H9 (cell line): ENCODE results near the gene NOVA1. TPM values are rescaled to one million over a fixed set of nuclear protein-coding genes. Genes with fewer than 3 reads are reported as not detected.

Experiments used
- DNase-seq: peaks from one replicate; pipeline ENCODE4 v3.0.0-alpha.2; 2017
- H2AFZ ChIP-seq: one replicate; pipeline ENCODE4 v1.6.1; 2013; ENCODE audit warnings: mild to moderate bottlenecking, low read length, control low read depth, moderate library complexity
- H2AK5ac ChIP-seq: 2 replicates; pipeline ENCODE4 v1.6.1; 2013; ENCODE audit warnings: low read length, control low read depth, mixed read lengths; ENCODE audit not compliant: insufficient read length
- H2BK120ac ChIP-seq: one replicate; pipeline ENCODE4 v1.6.1; 2013; ENCODE audit warnings: low read depth, mild to moderate bottlenecking, low read length, control low read depth, inconsistent platforms; ENCODE audit not compliant: poor library complexity, severe bottlenecking
- H2BK12ac ChIP-seq: 2 replicates; pipeline ENCODE4 v1.6.1; 2013; ENCODE audit warnings: low read length, control low read depth, mixed read lengths, low read depth; ENCODE audit not compliant: insufficient read length
- H2BK15ac ChIP-seq: 2 replicates; pipeline ENCODE4 v1.6.1; 2013; ENCODE audit warnings: low read depth, low read length, control low read depth
- H2BK20ac ChIP-seq: one replicate; pipeline ENCODE4 v1.6.1; 2013; ENCODE audit warnings: low read depth, mild to moderate bottlenecking, low read length, control low read depth, inconsistent platforms; ENCODE audit not compliant: poor library complexity, severe bottlenecking
- H2BK5ac ChIP-seq: 2 replicates; pipeline ENCODE4 v1.6.1; 2013; ENCODE audit warnings: low read length, control low read depth, mixed read lengths; ENCODE audit not compliant: insufficient read length
- H3K14ac ChIP-seq: 2 replicates; pipeline ENCODE4 v1.6.1; 2013; ENCODE audit warnings: low read length, control low read depth; ENCODE audit not compliant: insufficient read depth
- H3K18ac ChIP-seq: 2 replicates; pipeline ENCODE4 v1.6.1; 2013; ENCODE audit warnings: low read depth, mild to moderate bottlenecking, mixed read lengths, low read length, control low read depth; ENCODE audit not compliant: insufficient read length
- H3K23ac ChIP-seq: 2 replicates; pipeline ENCODE4 v1.6.1; 2013; ENCODE audit warnings: low read length, control low read depth, mixed read lengths, low read depth; ENCODE audit not compliant: insufficient read length
- H3K23me2 ChIP-seq: 2 replicates; pipeline ENCODE4 v1.6.1; 2013; ENCODE audit warnings: low read depth, mild to moderate bottlenecking, mixed read lengths, low read length, control low read depth; ENCODE audit not compliant: insufficient read length, poor library complexity, severe bottlenecking
- H3K27ac ChIP-seq: 2 replicates; pipeline ENCODE4 v1.5.1; 2013; ENCODE audit warnings: low read length, control low read depth, mixed read lengths, low read depth; ENCODE audit not compliant: insufficient read length
- H3K27me3 ChIP-seq: 2 replicates; pipeline ENCODE4 v1.6.1; 2013; ENCODE audit warnings: low read length, control low read depth, inconsistent platforms; ENCODE audit not compliant: insufficient read depth
- H3K4ac ChIP-seq: 2 replicates; pipeline ENCODE4 v1.6.1; 2013; ENCODE audit warnings: low read depth, mild to moderate bottlenecking, control low read depth, inconsistent platforms, low read length, moderate library complexity
- H3K4me1 ChIP-seq: 2 replicates; pipeline ENCODE4 v1.6.1; 2013; ENCODE audit warnings: low read length, control low read depth, inconsistent platforms; ENCODE audit not compliant: insufficient read depth
- H3K4me2 ChIP-seq: 2 replicates; pipeline ENCODE4 v1.6.1; 2013; ENCODE audit warnings: low read length, control low read depth, mixed read lengths; ENCODE audit not compliant: insufficient read length, insufficient read depth
- H3K56ac ChIP-seq: 2 replicates; pipeline ENCODE4 v1.6.1; 2013; ENCODE audit warnings: low read depth, mild to moderate bottlenecking, mixed read lengths, low read length, control low read depth; ENCODE audit not compliant: insufficient read length
- H3K79me1 ChIP-seq: 2 replicates; pipeline ENCODE4 v1.6.1; 2013; ENCODE audit warnings: low read depth, mild to moderate bottlenecking, moderate library complexity, low read length, control low read depth, inconsistent platforms; ENCODE audit not compliant: insufficient read depth, poor library complexity, severe bottlenecking
- H3K79me2 ChIP-seq: 2 replicates; pipeline ENCODE4 v1.6.1; 2013; ENCODE audit warnings: low read length, control low read depth, inconsistent platforms; ENCODE audit not compliant: insufficient read depth
- H3K9ac ChIP-seq: 2 replicates; pipeline ENCODE4 v1.6.1; 2013; ENCODE audit warnings: low read length, control low read depth, mixed read lengths; ENCODE audit not compliant: insufficient read length; ENCODE audit errors: extremely low read depth
- H3K9me3 ChIP-seq: one replicate; pipeline ENCODE4 v1.6.1; 2013; ENCODE audit warnings: low read depth, low read length, inconsistent platforms; ENCODE audit not compliant: control insufficient read depth
- H3T11ph ChIP-seq: one replicate; pipeline ENCODE4 v1.6.1; 2013; ENCODE audit warnings: mild to moderate bottlenecking, low read length, control low read depth, inconsistent platforms
- H4K20me1 ChIP-seq: one replicate; pipeline ENCODE4 v1.6.1; 2013; ENCODE audit not compliant: control insufficient read depth, insufficient read length, insufficient read depth
- H4K5ac ChIP-seq: 2 replicates; pipeline ENCODE4 v1.6.1; 2013; ENCODE audit warnings: low read depth, mild to moderate bottlenecking, mixed read lengths, low read length, control low read depth; ENCODE audit not compliant: insufficient read length
- H4K8ac ChIP-seq: replicated peaks from 2 replicates; pipeline ENCODE4 v1.6.1; 2013; ENCODE audit warnings: low read length, control low read depth, mixed read lengths, low read depth; ENCODE audit not compliant: insufficient read length
- H4K91ac ChIP-seq: 2 replicates; pipeline ENCODE4 v1.6.1; 2013; ENCODE audit warnings: low read depth, mild to moderate bottlenecking, moderate library complexity, mixed read lengths, low read length, control low read depth; ENCODE audit not compliant: insufficient read length
- H3K27ac Mint-ChIP-seq, 3 experiments: 2 replicates in 2 of 3; 3 replicates in 1 of 3; pipeline ENCODE4 v1.8.0; 2020 to 2021; ENCODE audit warnings: mixed read lengths in 3 of 3, mild to moderate bottlenecking in 1 of 3, moderate library complexity in 1 of 3
- H3K27me3 Mint-ChIP-seq: 2 replicates; pipeline ENCODE4 v1.8.0; 2021; ENCODE audit warnings: low read depth, mild to moderate bottlenecking, moderate library complexity, mixed read lengths
- H3K36me3 Mint-ChIP-seq, 3 experiments: 2 replicates in 2 of 3; 3 replicates in 1 of 3; pipeline ENCODE4 v1.8.0; 2020 to 2021; ENCODE audit warnings: low read depth in 3 of 3, mixed read lengths in 3 of 3; ENCODE audit not compliant: insufficient read depth in 1 of 3
- H3K4me1 Mint-ChIP-seq, 2 experiments: 2 replicates each; pipeline ENCODE4 v1.8.0; 2020; ENCODE audit warnings: mixed read lengths in 2 of 2
- H3K4me3 Mint-ChIP-seq, 2 experiments: 2 replicates in 1 of 2; 3 replicates in 1 of 2; pipeline ENCODE4 v1.8.0; 2020 to 2021; ENCODE audit warnings: mild to moderate bottlenecking in 2 of 2, mixed read lengths in 2 of 2, moderate library complexity in 1 of 2
- H3K9me3 Mint-ChIP-seq, 2 experiments: 2 replicates in 1 of 2; 3 replicates in 1 of 2; pipeline ENCODE4 v1.8.0; 2020; ENCODE audit warnings: mild to moderate bottlenecking in 2 of 2, mixed read lengths in 2 of 2, moderate library complexity in 1 of 2
- CTCF ChIP-seq: fragments of 200-600 bp; sonication (generic); conservative IDR thresholded peaks from 3 replicates; pipeline ENCODE4 v1.8.0; 2021; ENCODE audit warnings: antibody characterized with exemption, mild to moderate bottlenecking
- WGBS: extraction: QIAGEN DNeasy Blood & Tissue Kit; methylation state at CpG from one replicate; pipeline ENCODE4 v1.1.7; 2013; ENCODE audit warnings: missing lambda C conversion rate, low lambda C conversion rate, mixed read lengths; ENCODE audit not compliant: insufficient read length; ENCODE audit errors: extremely low coverage; 5-methylcytosine and 5-hydroxymethylcytosine counted together
- total RNA-seq: library from RNA; stranded (reverse); gene quantifications from 2 replicates; pipeline ENCODE4 v1.2.1, GENCODE V29; 2021

Gene NOVA1
- total RNA-seq, 1 experiment from 2014 or later = 13.8 TPM

GRCh38 chr14:26414103-26414502 is 183.7 kb downstream of the NOVA1 start:
- no peak overlapping the region for H2AFZ ChIP-seq
- H3K27ac ChIP-seq = no peak overlapping the region
- no peaks in the 10 kb centered on the region for H3K4me1 ChIP-seq
- no peak overlapping the region for H3K56ac ChIP-seq
- TF ChIP-seq CTCF = no peak
- no peaks in the 10 kb centered on the region for H3K36me3 Mint-ChIP-seq
- no peak overlapping the region for H3K27ac Mint-ChIP-seq
- no peaks in the 10 kb centered on the region for H3K9me3 ChIP-seq
- no peak overlapping the region for H3K4ac ChIP-seq
- no peak overlapping the region for H4K8ac ChIP-seq
- H3K27me3 ChIP-seq = no peaks in the 10 kb centered on the region
- no peaks in the 10 kb centered on the region for H3K79me1 ChIP-seq
- no peak overlapping the region for H2BK5ac ChIP-seq
- H4K20me1 ChIP-seq = no peaks in the 10 kb centered on the region
- DNase-seq = no peak
- no peak overlapping the region for H4K5ac ChIP-seq
- H3K9ac ChIP-seq = no peak overlapping the region
- H4K91ac ChIP-seq = no peak overlapping the region
- no peak overlapping the region for H3K4me2 ChIP-seq
- no CpG with 5 or more reads among the region's 1 CpG for WGBS
- no peak overlapping the region for H2BK120ac ChIP-seq
- no peak overlapping the region for H2AK5ac ChIP-seq
- H3T11ph ChIP-seq = no peak overlapping the region
- H2BK12ac ChIP-seq = no peak overlapping the region
- H3K4me3 Mint-ChIP-seq = no peak overlapping the region
- H3K14ac ChIP-seq = no peak overlapping the region
- no peaks in the 10 kb centered on the region for H3K27me3 Mint-ChIP-seq
- no peak overlapping the region for H3K18ac ChIP-seq
- no peaks in the 10 kb centered on the region for H3K23me2 ChIP-seq
- H3K9me3 Mint-ChIP-seq = no peaks in the 10 kb centered on the region; a peak in 1 of 5 replicates
- peaks cover 14 to 15% of the 10 kb centered on the region in 2 experiments for H3K4me1 Mint-ChIP-seq
- H2BK15ac ChIP-seq = no peak overlapping the region
- H3K79me2 ChIP-seq = no peaks in the 10 kb centered on the region
- no peak overlapping the region for H2BK20ac ChIP-seq
- no peak overlapping the region for H3K23ac ChIP-seq
